OCI-LY7 (cell line): Measurements from ENCODE around the gene DMAC1.

ENCODE experiments used
- CTCF ChIP-seq: fragments of 200-600 bp; sonication (generic); conservative IDR thresholded peaks from 2 replicates; pipeline ENCODE4 v1.5.1; 2014; ENCODE audit warnings: mild to moderate bottlenecking, antibody characterized with exemption, low read length, moderate library complexity, mixed read lengths
- EZH2phosphoT487 ChIP-seq: fragments of 200-600 bp; sonication (generic); IDR thresholded peaks from 2 replicates; pipeline ENCODE4 v1.6.1; 2018; ENCODE audit warnings: low read depth, borderline replicate concordance, mild to moderate bottlenecking, mixed run types, antibody characterized with exemption, low read length, moderate library complexity, mixed read lengths

- TF ChIP-seq CTCF (no peak), EZH2phosphoT487 (no peak)
Measured at GRCh38 chr9:7760014-7760415, 39.6 kb downstream of the DMAC1 start.
